NOMO-1 (cell line): ENCODE results near the gene CDKAL1.
"Not testable (repeated sequence)": the region's sequence is repeated elsewhere in the genome, so short reads cannot be mapped to it uniquely, and the experiment has no call there.

ENCODE experiments used
- DNase-seq, 2 experiments: peaks; one replicate each; lab custom pipeline; 2025; ENCODE audit not compliant: unreplicated experiment in 2 of 2; lab: John Stamatoyannopoulos, UW

Gene CDKAL1

DNA sequence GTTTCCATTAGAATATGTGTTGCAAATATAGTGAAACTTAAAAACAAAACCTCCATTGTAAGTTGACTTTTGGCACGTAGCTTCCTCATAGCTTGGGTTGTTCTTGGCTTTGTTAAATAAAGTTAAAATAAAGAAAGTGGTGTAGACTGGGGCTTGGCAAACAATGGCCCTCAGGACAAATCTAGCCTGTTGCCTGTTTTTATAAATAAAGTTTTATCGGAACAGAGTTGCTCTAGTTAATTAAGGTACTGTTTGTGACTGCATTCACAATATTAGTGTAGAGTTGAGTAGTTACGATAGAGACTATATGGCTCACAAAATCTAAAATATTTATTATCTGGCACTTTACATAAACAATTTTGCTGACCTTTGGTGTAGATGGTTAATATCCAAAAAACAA, 168.8 kb downstream of the CDKAL1 start:
- no peak for DNase-seq

DNA sequence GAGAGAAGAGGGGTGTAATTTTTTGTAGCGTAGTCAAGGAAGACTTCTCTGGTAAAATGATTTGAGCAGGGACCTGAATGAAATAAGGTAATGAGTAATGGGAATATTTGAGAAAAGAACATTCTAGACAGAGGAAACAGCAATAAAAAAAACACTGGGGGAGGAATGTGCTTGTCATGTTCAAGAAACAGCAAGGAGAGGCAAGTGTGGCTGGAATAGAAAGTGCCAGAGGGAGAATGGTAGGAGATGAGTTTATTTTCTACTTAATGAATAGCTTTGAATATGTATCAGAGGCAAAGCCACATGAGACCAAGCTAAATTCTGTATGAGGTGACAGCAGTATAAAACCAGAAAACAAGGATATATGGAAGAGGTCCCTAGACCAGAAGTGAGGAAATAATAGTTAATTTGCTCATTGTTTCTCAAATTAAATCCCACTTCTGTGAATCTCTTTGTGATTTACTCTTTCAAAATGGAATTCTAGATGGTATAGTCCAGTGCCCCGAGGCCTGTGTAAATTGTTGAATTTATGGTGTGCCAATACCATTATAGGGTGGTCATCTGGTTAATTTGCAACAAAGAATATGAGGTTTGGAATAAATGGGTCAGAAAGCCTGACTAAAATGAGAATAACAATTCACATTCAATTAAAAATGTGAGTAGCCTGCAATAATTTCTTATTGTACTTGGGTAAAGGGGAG, 170.2 kb downstream of the CDKAL1 start:
- DNase-seq = no peak

DNA sequence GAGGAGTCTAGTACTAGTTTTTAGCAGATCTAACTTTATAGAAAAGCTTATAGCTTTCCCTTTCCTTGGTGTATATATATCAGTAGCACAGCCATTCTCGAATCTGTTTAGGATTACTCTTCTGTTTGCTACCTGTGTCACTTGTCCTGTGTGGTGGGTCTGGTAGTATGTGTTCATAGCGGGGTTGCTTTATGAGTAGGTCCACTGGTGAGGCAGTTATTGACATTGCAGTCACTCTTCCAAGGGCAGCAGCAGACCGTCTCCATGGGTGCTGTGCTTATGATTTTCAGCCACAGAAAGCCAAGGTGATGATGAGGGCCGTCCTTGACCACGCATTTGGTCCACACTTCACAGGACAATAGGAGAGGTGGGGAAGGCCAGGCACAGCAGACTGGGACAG, 171.5 kb downstream of the CDKAL1 start:
- no peak for DNase-seq

DNA sequence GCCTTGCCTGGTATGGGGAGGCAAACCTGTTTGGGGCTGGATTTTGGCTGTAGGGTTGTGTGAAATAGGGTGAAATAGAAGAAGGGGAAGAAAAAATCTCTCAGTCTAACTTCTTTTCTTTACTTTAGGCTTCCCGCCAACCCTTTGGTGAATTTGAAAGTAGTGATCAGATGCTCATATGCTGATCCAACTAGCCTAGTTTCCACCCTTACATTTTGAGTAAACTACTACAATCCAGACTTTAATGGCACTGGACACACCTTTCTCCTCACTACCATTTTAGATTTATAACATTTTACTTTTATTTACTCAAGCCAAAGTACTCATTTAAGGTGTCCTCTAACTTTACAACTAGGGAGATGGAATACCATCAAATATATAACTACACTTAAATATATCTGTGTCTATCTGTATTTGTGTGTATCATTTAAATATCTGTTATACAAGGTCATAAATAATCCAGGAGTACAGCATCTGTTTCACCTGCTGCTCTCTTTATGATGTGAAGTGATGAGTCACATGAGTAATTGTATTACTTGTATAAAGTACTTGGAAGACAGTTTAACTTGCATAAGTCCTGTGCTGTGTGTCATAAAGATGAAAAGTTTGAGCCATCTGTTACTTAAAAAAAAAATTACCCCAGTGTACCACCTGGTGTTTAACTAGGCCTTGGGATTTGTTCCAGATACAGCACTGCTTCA, 172.1 kb downstream of the CDKAL1 start:
- peak in 1 of 2 experiments; percentile 7 for DNase-seq

DNA sequence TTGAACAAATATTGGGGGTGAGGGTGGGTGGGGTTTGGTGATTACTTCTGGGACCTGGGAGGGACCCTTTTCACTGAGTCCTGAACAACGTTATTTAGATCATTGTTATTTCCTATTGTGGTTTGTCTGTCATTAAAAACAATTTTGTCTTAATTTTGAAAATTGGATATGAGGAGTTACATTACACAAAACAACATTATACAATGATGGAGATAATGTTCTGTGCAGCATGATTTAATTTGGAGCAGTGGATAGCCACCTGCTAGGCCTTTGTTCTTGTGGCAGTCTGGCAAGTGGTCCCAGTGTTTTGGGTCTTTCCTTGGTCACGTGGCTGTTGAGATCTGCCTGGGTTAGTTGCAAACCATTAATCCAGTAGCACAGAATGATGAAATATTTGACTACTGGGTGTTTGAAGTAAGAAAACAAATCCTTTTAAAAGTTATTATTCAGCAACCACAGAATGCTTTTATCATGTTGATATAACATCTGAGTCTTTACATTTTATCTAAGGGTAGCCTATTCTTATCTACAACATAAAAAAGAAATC, 172.8 kb downstream of the CDKAL1 start:
- no peak for DNase-seq

DNA sequence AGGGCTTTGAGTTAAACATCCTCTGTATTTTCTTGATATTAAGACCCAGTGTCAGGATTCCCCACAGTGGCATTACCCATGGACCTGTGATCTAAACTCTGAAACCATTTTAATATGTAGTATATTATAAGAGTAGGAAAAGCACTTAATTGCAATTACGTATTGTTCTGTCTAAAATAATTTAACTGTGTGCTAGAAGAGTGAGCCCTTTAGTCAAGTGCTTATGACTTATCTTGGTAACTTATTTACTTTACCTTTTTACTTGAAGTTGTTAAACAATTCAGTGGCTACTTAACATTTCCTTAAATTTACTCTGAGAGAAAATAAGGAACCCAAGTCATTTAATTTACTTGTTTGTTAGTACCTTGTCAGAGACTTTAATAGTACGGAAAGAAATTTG, 173.6 kb downstream of the CDKAL1 start:
- DNase-seq = no peak

DNA sequence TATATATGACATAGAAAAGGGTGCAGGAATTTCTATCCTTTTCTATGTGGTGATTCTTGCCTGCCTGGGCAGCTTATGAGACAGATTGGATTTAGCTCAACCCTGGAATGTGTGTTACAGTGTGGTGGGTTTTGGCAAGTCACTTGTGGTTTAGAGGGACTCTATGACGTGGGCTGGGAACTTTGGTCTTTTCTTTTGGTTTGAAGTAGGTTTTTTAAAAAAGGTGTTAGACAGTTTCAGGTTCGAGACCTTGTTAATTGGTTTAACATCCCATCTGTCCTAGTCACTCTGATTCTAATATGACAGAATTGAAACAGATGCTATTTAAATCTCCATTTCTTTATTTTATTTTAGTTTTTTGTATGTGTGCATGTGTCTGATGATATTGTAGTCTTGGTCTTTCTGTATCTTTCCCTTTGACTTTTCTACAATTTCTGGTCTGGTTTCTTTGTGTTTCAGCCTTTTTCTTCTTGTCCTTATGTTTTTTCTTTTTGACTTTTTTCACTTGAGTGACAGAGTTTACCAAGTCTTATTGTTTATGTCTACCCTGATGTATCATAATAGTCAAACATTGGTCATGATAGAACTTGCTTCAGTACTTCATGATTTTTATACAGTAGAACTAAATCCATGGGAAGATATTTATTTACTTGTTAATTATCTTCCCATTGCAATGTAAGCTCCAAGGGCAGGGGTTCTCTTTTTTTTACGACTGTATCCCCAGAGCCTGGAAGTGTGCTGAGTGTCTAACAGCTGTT, 174.3 kb downstream of the CDKAL1 start:
- DNase-seq = no peak

DNA sequence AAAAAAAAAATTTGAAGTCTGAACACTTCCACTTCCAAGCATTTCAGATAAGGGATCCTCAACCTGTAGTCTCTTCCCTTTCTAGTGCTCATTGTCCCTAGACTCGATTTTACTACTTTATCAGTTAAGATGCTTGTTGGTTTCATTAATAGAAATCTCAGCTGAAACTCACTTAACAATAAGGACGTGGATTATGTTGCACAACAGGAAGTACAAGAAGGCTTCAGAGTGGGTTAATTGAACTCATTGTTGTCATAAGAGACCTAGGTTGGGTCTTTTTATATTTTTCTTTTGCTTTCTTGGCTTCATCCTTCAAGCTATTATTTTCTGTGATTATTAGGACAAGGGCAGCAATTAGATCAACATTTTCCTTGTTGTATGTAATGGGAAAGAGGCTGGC, 175.2 kb downstream of the CDKAL1 start:
- no peak for DNase-seq

DNA sequence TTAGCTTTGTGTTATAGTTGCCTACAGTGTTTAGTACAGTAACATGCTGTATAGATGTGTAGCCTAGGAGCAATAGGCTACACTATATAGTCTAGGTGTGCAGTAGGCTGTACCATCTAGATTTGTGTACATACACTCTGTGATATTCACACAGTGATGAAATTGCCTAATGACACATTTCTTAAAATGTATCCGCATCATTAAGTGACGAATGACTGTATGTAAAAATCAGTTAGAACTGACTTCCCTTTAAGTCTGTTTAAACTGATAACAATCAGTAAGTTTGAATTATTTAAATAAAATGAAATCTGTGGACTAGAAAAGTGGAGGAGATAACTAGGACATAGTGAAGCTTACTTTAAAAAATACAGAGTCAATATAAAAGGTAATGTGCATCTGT, 176.1 kb downstream of the CDKAL1 start:
- peak in 1 of 2 experiments; percentile 8 for DNase-seq

DNA sequence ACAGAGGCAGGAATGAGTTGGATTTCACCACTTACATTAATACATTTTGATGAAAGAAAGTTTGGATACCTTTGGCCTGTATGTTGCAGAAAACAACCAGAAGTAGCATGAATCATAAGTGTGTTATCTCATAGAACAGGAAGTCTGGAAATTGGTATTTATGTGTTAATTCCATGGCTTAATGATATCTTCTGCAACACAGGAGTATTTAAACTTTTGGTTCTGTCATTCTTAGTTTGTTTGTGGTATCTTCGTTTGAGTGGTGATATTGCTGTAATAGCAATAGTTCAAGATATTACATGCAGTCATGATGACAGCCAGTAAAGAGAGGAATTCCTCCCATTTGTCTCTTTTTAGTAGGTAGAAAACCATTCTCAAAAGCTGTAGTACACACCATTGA, 177.3 kb downstream of the CDKAL1 start:
- no peak for DNase-seq

DNA sequence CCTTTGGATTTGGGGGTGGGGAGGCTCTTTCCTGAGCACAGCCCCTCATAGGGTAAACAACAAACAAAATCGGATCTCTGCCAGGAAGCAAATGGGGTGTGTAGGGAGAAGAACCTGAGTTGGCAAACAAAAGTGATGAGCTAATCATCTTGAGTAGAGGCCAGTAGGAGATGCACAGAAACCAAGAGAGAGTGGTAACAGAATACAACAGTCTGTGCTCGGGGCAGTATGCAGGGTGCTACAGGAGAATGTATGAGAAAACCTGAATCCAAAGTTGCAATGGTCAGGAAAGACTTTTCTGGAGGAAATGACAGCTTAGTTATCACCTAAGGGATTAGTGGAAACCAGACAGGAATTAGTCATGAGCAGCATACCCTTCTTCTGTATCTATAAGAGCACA, 177.8 kb downstream of the CDKAL1 start:
- DNase-seq = no peak

DNA sequence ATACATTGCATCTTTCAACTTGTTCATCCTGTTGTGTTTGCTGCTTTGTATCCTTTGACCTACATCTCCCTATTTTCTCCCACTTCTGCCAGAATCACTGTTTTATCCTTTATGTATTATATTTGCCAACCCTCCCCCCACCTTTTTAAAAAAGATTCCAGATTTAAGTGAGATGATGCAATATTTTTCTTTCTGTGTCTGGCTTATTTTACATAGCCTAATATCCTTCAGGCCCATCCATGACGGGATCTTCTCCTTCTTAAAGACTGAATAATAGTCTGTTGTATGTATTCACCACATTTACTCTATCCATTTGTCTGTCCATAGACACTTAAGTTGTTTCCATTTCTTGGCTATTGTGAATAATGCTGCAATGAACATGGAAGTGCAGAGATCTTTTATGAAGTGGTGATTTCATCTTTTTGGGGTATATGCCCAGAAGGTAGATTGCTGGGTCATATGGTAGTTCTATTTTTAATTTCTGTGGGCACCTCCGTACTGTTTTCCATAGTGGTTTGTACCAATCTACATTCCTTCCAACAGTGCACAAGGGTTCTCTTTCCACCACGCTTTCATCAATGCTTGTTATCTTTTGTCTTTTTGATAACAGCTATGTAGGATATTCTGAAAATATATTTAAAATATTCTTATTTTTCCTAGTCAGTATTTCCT, 181.0 kb downstream of the CDKAL1 start:
- no peak for DNase-seq

DNA sequence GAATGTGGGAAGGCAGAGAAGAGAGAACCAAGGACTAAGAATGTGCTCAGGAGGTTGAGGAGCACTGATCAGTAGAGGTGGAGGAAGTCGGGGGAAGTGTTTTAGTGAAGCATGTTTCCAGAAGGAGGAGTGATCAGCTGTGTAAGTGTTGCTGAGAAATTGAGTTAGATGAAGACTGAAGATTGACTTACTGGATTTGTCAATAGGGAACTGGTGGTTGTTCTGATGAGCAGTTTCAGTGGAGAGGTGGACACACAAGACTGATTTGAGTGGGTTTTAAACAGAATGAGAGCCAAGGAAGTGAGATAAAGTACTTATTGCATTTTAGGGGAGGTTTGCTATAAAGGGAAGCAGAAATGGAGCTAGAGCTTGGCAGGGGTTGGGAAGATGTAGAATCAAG, 182.6 kb downstream of the CDKAL1 start:
- DNase-seq = no peak

DNA sequence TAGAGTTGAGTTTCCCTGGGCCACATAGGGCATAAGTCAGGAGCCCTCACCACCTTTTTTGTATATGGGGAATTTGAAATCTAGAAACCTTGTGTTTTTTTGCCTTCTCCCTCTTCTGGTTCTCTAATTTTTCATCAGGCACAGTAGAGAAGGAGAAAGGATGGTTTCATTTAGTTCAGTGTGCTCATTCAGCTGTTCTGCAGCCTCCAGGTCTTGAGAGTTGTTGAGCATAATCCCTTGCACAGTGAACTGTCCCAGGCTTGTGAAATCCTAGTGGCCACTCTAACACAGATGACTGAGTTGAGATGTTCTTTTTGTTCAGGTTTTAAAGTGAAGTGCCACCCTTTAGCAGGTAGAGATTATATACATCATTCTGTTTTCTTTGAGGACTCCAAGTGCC, 183.5 kb downstream of the CDKAL1 start:
- DNase-seq = no peak

DNA sequence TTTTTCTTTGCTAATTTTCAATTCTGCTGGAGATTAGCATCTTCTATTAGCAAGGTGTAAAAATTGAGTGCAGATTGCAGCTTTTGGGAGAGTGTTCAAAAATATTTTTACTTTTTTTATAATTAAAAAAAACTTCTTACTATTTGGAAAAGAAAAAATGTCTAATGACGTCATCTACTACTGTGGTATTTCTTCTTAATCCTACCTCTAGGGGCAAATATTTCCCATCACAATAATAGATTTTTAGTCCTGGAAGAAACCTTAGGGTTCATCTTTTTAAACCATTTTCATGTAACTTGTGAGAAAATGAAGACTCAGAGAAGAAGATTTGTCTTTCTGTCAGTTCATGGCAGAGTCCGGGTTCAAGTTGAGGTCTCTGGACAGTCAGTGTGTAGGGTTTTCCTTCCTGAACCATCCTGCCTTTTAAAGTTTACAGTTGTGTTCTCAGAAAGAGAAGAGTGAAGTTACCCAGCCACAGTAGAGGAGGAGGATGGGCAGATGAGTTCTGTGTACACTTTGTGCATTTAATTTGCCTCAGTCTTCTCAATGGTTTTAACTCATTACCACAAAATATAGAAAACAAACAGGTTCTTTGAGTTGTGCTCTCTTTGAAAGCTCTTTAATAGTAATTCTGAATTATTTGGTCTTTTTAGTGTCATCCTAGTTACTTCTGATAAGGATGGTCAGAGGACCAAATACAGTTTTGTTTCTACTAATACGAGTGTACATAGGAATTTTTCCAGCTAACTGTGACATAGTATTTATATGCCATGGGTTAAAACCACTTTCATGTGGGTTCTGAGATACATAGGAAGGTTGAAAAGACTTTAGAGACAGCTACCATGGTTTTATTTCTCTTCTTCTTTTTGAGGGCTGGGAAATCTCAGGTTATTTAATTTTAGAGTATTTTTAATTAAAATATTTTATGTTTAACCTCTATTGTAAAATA, 184.7 kb downstream of the CDKAL1 start:
- DNase-seq = no peak

DNA sequence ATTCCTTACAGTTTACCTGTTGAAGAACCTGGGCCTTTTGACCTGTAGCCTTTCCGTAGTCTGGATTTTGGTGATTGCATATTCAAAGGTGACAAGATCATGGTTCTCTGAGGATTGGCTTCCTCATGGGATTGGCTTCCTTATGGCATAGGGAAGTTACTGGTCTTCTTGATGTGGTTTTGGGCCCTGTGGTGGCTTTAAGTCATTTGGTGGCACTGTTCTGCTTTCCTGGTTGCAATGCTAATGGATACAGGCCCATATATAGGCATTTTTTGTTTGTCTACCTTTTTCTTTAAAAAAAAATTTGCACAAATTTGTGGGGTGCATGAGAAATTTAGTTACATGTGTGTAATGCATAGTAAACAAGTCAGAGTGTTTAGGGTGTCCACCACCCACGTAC, 185.7 kb downstream of the CDKAL1 start:
- peak in 1 of 2 experiments; percentile 8 for DNase-seq

DNA sequence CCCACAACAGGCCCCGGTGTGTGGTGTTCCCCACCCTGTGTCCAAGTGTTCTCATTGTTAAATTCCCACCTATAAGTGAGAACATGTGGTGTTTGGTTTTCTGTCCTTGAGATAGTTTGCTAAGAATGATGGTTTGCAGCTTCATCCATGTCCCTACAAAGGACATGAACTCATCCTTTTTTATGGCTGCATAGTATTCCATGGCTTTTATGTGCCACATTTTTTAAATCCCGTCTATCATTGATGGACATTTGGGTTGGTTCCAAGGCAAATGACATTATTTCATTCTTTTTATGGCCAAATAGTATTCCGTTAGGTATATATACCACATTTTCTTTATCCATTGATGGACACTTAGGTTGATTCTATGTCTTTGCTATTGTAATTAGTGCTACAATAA, 186.9 kb downstream of the CDKAL1 start:
- DNase-seq = not testable (repeated sequence)

DNA sequence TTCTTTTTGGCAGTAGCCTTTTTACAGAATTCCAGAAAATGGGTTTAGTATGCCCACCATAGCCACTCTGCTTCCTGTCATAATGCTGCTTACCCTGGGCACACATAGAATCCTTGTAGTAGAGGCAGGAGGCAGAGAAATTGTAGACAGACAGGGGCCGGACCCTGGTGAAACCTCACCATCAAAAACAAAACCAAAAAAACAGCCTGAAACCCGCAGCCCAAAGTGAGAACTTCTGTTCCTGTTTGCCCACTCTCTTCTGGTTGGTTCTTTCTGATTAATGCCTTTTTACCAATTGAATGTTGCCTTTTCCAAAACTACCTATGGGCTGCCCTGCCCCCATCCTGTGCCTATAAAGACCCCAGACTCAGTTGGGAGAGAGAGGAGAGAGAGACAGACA, 188.2 kb downstream of the CDKAL1 start:
- DNase-seq = no peak

DNA sequence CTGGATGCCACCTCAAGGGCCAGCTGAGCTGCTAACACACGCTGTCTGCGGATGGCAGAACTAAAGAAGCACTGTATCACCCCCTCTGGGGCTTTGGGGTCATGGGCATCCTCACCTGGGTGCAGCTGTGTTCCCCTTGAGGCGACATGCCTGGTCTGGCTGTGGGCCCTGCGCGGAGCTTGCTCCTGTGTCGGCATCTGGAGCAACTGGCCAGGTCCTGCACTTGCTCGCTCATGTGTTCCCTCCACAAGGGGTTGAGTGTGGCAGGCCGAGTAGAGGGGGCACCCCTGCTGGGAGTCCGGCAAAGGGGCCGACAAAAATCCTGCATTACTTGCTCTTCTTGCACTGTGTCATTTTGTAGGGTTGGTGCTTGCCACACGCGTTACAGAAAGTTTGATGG, 189.0 kb downstream of the CDKAL1 start:
- DNase-seq = no peak
